Right lobe of liver (tissue), 4 donors: ENCODE measurements around the gene SSR4.

Experiments used
- POLR2A ChIP-seq: fragments of 450-650 bp; IDR thresholded peaks from one replicate; pipeline ENCODE4 v1.6.1; 2017; ENCODE audit warnings: antibody characterized with exemption, mild to moderate bottlenecking
- TF ChIP-seq, protein P1 (sequence below), 4 donors: fragments of 200-600 bp in 3 of 4; fragments of 450-650 bp in 1 of 4; IDR thresholded peaks; one replicate each; pipeline versions ENCODE4 v1.5.1 to v1.8.0; 2016 to 2022; ENCODE audit warnings: antibody characterized with exemption in 4 of 4, mild to moderate bottlenecking in 2 of 4
- donor health status: DM: no; HTN: no; CAD: no.
- donor health status: DM: no; HTN: no; CAD: no.
- donor health status: DM: no; HTN: yes; CAD: no.

DNA sequence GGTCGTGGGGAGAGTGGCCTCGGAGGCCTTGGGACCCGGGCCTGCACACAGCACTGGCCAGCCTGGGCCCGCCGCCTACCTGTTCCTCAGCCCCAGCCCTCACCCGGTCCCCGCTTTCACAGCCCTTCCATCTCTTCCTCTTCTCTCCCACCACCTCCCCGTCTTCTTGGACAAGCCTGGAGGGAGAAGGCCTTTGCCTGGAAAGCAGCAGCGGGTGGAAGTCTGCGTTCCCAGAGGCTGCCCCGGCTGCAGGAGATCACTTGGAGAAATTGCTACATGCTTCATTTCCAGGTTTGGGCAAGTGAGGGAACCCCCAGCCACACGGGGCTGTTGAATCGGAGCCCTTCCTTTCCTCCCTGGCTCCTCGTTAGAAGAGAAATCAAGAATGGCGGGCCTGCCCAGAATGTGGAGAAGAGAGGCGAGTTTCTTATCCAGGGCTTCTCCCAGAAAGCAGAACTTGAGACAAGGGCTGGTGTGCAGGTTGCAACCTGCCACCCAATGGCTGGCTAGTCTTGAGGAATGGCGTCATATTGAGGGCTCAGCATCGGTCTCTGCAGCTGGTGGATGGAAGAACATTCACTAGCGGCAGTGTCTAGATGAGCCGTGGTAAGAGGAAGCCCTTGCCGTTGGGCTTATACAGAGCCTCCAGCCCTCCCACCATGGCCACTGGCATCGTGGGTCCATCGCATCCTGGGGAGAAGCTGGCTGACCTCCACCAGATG lies 37.1 kb downstream of the SSR4 start:
- TF ChIP-seq, protein P1, sequence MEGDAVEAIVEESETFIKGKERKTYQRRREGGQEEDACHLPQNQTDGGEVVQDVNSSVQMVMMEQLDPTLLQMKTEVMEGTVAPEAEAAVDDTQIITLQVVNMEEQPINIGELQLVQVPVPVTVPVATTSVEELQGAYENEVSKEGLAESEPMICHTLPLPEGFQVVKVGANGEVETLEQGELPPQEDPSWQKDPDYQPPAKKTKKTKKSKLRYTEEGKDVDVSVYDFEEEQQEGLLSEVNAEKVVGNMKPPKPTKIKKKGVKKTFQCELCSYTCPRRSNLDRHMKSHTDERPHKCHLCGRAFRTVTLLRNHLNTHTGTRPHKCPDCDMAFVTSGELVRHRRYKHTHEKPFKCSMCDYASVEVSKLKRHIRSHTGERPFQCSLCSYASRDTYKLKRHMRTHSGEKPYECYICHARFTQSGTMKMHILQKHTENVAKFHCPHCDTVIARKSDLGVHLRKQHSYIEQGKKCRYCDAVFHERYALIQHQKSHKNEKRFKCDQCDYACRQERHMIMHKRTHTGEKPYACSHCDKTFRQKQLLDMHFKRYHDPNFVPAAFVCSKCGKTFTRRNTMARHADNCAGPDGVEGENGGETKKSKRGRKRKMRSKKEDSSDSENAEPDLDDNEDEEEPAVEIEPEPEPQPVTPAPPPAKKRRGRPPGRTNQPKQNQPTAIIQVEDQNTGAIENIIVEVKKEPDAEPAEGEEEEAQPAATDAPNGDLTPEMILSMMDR (IDR thresholded peaks at IDR 0.05), result no peak
- TF ChIP-seq POLR2A, result no peak
